Glutamatergic neuron (in vitro differentiated cells): ENCODE data around the gene SNX4. TPM values are rescaled to one million over a fixed set of nuclear protein-coding genes. Genes with fewer than 3 reads are reported as not detected.

Source experiments
- DNase-seq: peaks from one replicate; pipeline ENCODE4 v3.0.0; 2022
- H3K27ac Mint-ChIP-seq: one replicate; pipeline ENCODE4 v1.8.0; 2020; ENCODE audit warnings: mild to moderate bottlenecking, mixed read lengths, inconsistent platforms; ENCODE audit not compliant: unreplicated experiment
- H3K27me3 Mint-ChIP-seq: one replicate; pipeline ENCODE4 v1.8.0; 2020; ENCODE audit warnings: mild to moderate bottlenecking, moderate library complexity, mixed read lengths, inconsistent platforms; ENCODE audit not compliant: unreplicated experiment
- H3K36me3 Mint-ChIP-seq: one replicate; pipeline ENCODE4 v1.8.0; 2020; ENCODE audit warnings: mild to moderate bottlenecking, mixed read lengths, inconsistent platforms; ENCODE audit not compliant: unreplicated experiment
- H3K4me1 Mint-ChIP-seq: one replicate; pipeline ENCODE4 v1.8.0; 2020; ENCODE audit warnings: mild to moderate bottlenecking, low read depth, mixed read lengths, inconsistent platforms; ENCODE audit not compliant: unreplicated experiment
- H3K4me3 Mint-ChIP-seq: one replicate; pipeline ENCODE4 v1.8.0; 2020; ENCODE audit warnings: mild to moderate bottlenecking, mixed read lengths, inconsistent platforms; ENCODE audit not compliant: unreplicated experiment
- H3K9me3 Mint-ChIP-seq: one replicate; pipeline ENCODE4 v1.8.0; 2020; ENCODE audit warnings: mild to moderate bottlenecking, moderate library complexity, mixed read lengths, inconsistent platforms; ENCODE audit not compliant: unreplicated experiment
- CTCF ChIP-seq: fragments of 200-600 bp; sonication (generic); IDR thresholded peaks from one replicate; pipeline ENCODE4 v1.5.0; 2021; ENCODE audit not compliant: partially characterized antibody, unreplicated experiment
- total RNA-seq: library from RNA; stranded (reverse); fragmentation: NEBNext Ultra II Directional; extraction: Animal tissue kit (Norgen Biotek cat#: 25700); gene quantifications from one replicate; pipeline ENCODE4 v1.2.1, GENCODE V29; 2021; ENCODE audit not compliant: unreplicated experiment

SNX4 gene
- total RNA-seq, 1 donor from 2014 or later: 53.2 TPM

GRCh38 chr3:125440970-125441369, 79.0 kb downstream of the SNX4 start:
- H3K36me3 Mint-ChIP-seq: peaks cover 8% of the 10 kb centered on the region
- no peaks in the 10 kb centered on the region for H3K27me3 Mint-ChIP-seq
- no peak for TF ChIP-seq CTCF
- no peak for DNase-seq
- no peak overlapping the region for H3K27ac Mint-ChIP-seq
- H3K4me3 Mint-ChIP-seq: no peak overlapping the region
- H3K4me1 Mint-ChIP-seq: no peaks in the 10 kb centered on the region
- peaks cover 5% of the 10 kb centered on the region for H3K9me3 Mint-ChIP-seq

- Mint-ChIP-seq H3K4me1 (no peaks in the 10 kb centered on the region), H3K4me3 (no peak overlapping the region), H3K36me3 (peaks cover 8% of the 10 kb centered on the region), H3K9me3 (peaks cover 5% of the 10 kb centered on the region), H3K27me3 (no peaks in the 10 kb centered on the region), H3K27ac (no peak overlapping the region)
- DNase-seq: no peak
- TF ChIP-seq CTCF: no peak
Observed at GRCh38 chr3:125440559-125440955, 79.4 kb downstream of the SNX4 start.

GRCh38 chr3:125437631-125438435, 82.2 kb downstream of the SNX4 start:
- Mint-ChIP-seq H3K36me3 (peaks cover 8% of the 10 kb centered on the region), H3K27ac (no peak overlapping the region), H3K9me3 (peaks cover 4% of the 10 kb centered on the region), H3K4me3 (no peak overlapping the region), H3K4me1 (no peaks in the 10 kb centered on the region), H3K27me3 (no peaks in the 10 kb centered on the region)
- peak; percentile 97 for TF ChIP-seq CTCF
- DNase-seq: peak; percentile 66

GRCh38 chr3:125436921-125437320, 83.1 kb downstream of the SNX4 start:
- Mint-ChIP-seq H3K27ac (no peak overlapping the region), H3K4me1 (no peaks in the 10 kb centered on the region)

More at GRCh38 chr3:125436921-125437320, 83.1 kb downstream of the SNX4 start:
- Mint-ChIP-seq H3K36me3 (no peaks in the 10 kb centered on the region), H3K9me3 (no peaks in the 10 kb centered on the region), H3K4me3 (no peak overlapping the region), H3K27me3 (no peaks in the 10 kb centered on the region)
- no peak for DNase-seq
- no peak for TF ChIP-seq CTCF
